ENCODE data around the gene XPO4.
"Not testable (repeated sequence)": the region's sequence is repeated elsewhere in the genome, so short reads cannot be mapped to it uniquely, and the experiment has no call there.

The XPO4 gene

GRCh38 chr13:20882206-20882605 lies 20.3 kb downstream of the XPO4 start:
- Histone ChIP-seq H3K79me2 (ENCODE audit: control insufficient read depth, low read length) (peaks cover 100% of the 10 kb centered on the region), H3K9me2 (replicated peaks; ENCODE audit: control insufficient read depth, low read length) (no peaks in the 10 kb centered on the region), H4K20me1 (ENCODE audit: control insufficient read depth, insufficient read depth, low read depth, low read length) (peaks cover 3% of the 10 kb centered on the region; the same call in 1 of the 2 replicates), H3K36me3 (ENCODE audit: control insufficient read depth, low read length) (peaks cover 34% of the 10 kb centered on the region), H3K4me1 (ENCODE audit: control insufficient read depth, low read length) (no peaks in the 10 kb centered on the region), H3K27ac (ENCODE audit: low read depth, low read length) (no peak overlapping the region), H3K4me2 (ENCODE audit: low read length) (no peak overlapping the region), H3K4me3 (ENCODE audit: low read length) (no peak overlapping the region), H3K9me3 (ENCODE audit: control insufficient read depth, insufficient read depth, low read length) (no peaks in the 10 kb centered on the region; the same call in 1 of the 2 replicates), H3K27me3 (ENCODE audit: control insufficient read depth, low read length) (no peaks in the 10 kb centered on the region), H3F3A (ENCODE audit: control insufficient read depth, insufficient read depth) (no peaks in the 10 kb centered on the region)
- TF ChIP-seq EZH2phosphoT487 (IDR thresholded peaks at IDR 0.05; ENCODE audit: borderline replicate concordance, low read length) (no peak), CTCF (IDR thresholded peaks at IDR 0.05; ENCODE audit: low read depth, low read length, poor library complexity, severe bottlenecking) (no peak)

GRCh38 chr13:20877902-20878301 lies 24.6 kb downstream of the XPO4 start:
- Histone ChIP-seq H3K9me2 (replicated peaks; ENCODE audit: control insufficient read depth, low read length) (no peaks in the 10 kb centered on the region), H3K4me2 (ENCODE audit: low read length) (no peak overlapping the region), H3K36me3 (ENCODE audit: control insufficient read depth, low read length) (peaks cover 23% of the 10 kb centered on the region), H3K9me3 (ENCODE audit: control insufficient read depth, insufficient read depth, low read length) (no peaks in the 10 kb centered on the region; the same call in 1 of the 2 replicates), H4K20me1 (ENCODE audit: control insufficient read depth, insufficient read depth, low read depth, low read length) (peaks cover 2% of the 10 kb centered on the region; the same call in 1 of the 2 replicates), H3K4me3 (ENCODE audit: low read length) (no peak overlapping the region), H3K4me1 (ENCODE audit: control insufficient read depth, low read length) (peaks cover 3% of the 10 kb centered on the region; the same call in 1 of the 2 replicates), H3K27me3 (ENCODE audit: control insufficient read depth, low read length) (no peaks in the 10 kb centered on the region), H3F3A (ENCODE audit: control insufficient read depth, insufficient read depth) (no peaks in the 10 kb centered on the region), H3K79me2 (ENCODE audit: control insufficient read depth, low read length) (peaks cover 99% of the 10 kb centered on the region), H3K27ac (ENCODE audit: low read depth, low read length) (no peak overlapping the region)
- TF ChIP-seq EZH2phosphoT487 (IDR thresholded peaks at IDR 0.05; ENCODE audit: borderline replicate concordance, low read length) (no peak), CTCF (IDR thresholded peaks at IDR 0.05; ENCODE audit: low read depth, low read length, poor library complexity, severe bottlenecking) (no peak)

- H3K9me2 ChIP-seq (replicated peaks; ENCODE audit: control insufficient read depth, low read length); H3K4me3 ChIP-seq (ENCODE audit: low read length); H3K4me1 ChIP-seq (ENCODE audit: control insufficient read depth, low read length); H3K4me2 ChIP-seq (ENCODE audit: low read length); H3K27me3 ChIP-seq (ENCODE audit: control insufficient read depth, low read length); H3K27ac ChIP-seq (ENCODE audit: low read depth, low read length); H3F3A ChIP-seq (ENCODE audit: control insufficient read depth, insufficient read depth); H4K20me1 ChIP-seq (ENCODE audit: control insufficient read depth, insufficient read depth, low read depth, low read length); H3K9me3 ChIP-seq (ENCODE audit: control insufficient read depth, insufficient read depth, low read length): not testable (repeated sequence)
- H3K79me2 ChIP-seq (ENCODE audit: control insufficient read depth, low read length): peaks cover 99% of the 10 kb centered on the region
- H3K36me3 ChIP-seq (ENCODE audit: control insufficient read depth, low read length): peaks cover 22% of the 10 kb centered on the region
Measured at GRCh38 chr13:20876802-20877201, 25.7 kb downstream of the XPO4 start.

- H3K4me1 ChIP-seq (ENCODE audit: control insufficient read depth, low read length); H3K9me3 ChIP-seq (ENCODE audit: control insufficient read depth, insufficient read depth, low read length); H3K27ac ChIP-seq (ENCODE audit: low read depth, low read length); H3K4me3 ChIP-seq (ENCODE audit: low read length); H3K9me2 ChIP-seq (replicated peaks; ENCODE audit: control insufficient read depth, low read length); H3K4me2 ChIP-seq (ENCODE audit: low read length); H4K20me1 ChIP-seq (ENCODE audit: control insufficient read depth, insufficient read depth, low read depth, low read length); H3K27me3 ChIP-seq (ENCODE audit: control insufficient read depth, low read length); H3F3A ChIP-seq (ENCODE audit: control insufficient read depth, insufficient read depth): not testable (repeated sequence)
- Histone ChIP-seq H3K36me3 (ENCODE audit: control insufficient read depth, low read length) (peaks cover 16% of the 10 kb centered on the region), H3K79me2 (ENCODE audit: control insufficient read depth, low read length) (peaks cover 99% of the 10 kb centered on the region)
Measured at GRCh38 chr13:20874439-20874838, 28.1 kb downstream of the XPO4 start.

Measured in DOHH2 (cell line).